Activated naive CD8-positive, alpha-beta T cell (primary cell): ENCODE data around the gene LIME1.
A peak's percentile ranks its signal among the peaks of the same experiment; 100 is the strongest.

ENCODE experiments used
- H3K27ac Mint-ChIP-seq: one replicate; pipeline ENCODE4 v1.8.0; 2021; ENCODE audit warnings: mixed read lengths
- H3K27me3 Mint-ChIP-seq: one replicate; pipeline ENCODE4 v1.8.0; 2021; ENCODE audit warnings: mixed read lengths
- H3K36me3 Mint-ChIP-seq: one replicate; pipeline ENCODE4 v1.8.0; 2021; ENCODE audit warnings: mixed read lengths
- H3K4me1 Mint-ChIP-seq: one replicate; pipeline ENCODE4 v1.8.0; 2021; ENCODE audit warnings: low read depth, mixed read lengths
- H3K4me3 Mint-ChIP-seq: one replicate; pipeline ENCODE4 v1.8.0; 2021; ENCODE audit warnings: mild to moderate bottlenecking, mixed read lengths
- H3K9me3 Mint-ChIP-seq: one replicate; pipeline ENCODE4 v1.8.0; 2021; ENCODE audit warnings: low read depth, mixed read lengths

Gene LIME1

GRCh38 chr20:63746751-63747315 lies 10.4 kb downstream of the LIME1 start:
- H3K27ac Mint-ChIP-seq, result no peak overlapping the region
- no peaks in the 10 kb centered on the region for H3K9me3 Mint-ChIP-seq

DNA sequence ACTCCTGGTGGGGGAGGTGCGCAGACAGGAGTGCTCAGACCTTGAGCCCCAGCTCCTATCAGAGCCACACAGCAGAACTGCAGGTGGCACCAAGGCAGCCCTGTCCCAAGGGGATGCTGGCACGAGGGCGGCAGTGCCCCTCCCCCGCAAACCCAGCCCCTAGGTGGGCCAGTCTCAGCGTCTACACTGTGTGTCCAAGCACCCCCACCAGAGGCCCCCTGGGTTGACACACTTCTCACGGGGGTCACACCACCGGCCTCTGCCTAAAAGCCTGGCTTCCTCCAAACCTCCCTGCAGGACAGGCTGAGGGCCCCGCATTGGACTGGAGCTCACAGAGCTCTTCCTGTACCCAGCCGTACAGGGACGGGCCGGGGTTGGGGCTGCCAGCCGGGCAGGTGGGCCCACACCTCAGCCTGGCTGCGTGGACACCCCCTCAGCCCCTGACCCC lies 11.2 kb downstream of the LIME1 start:
- Mint-ChIP-seq H3K4me1 (peaks cover 25% of the 10 kb centered on the region), H3K36me3 (no peaks in the 10 kb centered on the region), H3K4me3 (no peak overlapping the region), H3K9me3 (no peaks in the 10 kb centered on the region), H3K27ac (no peak overlapping the region), H3K27me3 (no peaks in the 10 kb centered on the region)

More at GRCh38 chr20:63746751-63747315, 10.4 kb downstream of the LIME1 start:
- Mint-ChIP-seq H3K4me3 (no peak overlapping the region), H3K4me1 (peaks cover 21% of the 10 kb centered on the region), H3K27me3 (no peaks in the 10 kb centered on the region), H3K36me3 (no peaks in the 10 kb centered on the region)

DNA sequence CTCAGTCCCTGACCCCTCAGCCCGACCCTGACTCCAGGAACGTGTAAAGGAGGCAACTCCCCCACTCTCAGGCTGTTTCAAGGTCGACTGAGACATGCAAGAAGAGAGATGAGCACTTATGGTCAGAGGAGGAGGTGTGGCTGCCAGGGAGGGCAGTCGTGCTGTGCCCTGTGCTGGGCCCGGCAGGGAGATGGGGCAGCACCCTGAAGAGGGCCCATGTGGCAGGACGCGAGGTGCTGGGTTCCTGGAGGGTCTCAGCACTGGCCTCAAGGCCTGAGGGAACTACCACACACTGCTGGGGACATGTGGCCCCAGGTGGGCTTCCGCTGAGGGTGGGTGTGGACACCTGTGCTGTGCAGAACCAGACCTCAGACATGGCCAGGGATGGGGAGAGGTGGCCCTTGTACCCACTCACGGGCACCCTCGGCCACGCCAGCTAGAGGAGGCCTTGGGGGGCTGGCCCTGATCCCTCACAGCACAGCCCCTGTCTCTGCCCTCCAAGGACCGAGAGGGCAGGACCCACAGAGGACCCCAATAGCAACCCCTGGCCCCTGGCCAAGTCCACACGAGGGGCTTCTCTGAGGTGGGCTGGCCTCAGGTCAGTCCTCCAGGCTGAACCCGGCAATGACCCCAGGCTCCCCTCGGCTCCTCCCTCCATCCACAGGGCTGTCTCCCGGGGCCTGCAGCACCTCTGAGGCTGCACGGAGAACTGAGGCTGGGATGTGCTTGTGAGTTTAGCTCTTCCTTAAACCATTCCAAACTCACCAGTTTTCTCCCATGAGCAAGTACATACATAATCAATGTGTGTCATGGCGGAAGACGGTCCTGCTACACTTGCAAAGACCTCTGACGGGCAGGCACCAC lies 11.8 kb downstream of the LIME1 start:
- H3K9me3 Mint-ChIP-seq, result no peaks in the 10 kb centered on the region
- no peaks in the 10 kb centered on the region for H3K27me3 Mint-ChIP-seq
- H3K27ac Mint-ChIP-seq, result no peak overlapping the region
- no peaks in the 10 kb centered on the region for H3K36me3 Mint-ChIP-seq
- H3K4me1 Mint-ChIP-seq, result peaks cover 25% of the 10 kb centered on the region
- H3K4me3 Mint-ChIP-seq, result no peak overlapping the region

- H3K36me3 Mint-ChIP-seq, result no peaks in the 10 kb centered on the region
- peaks cover 25% of the 10 kb centered on the region for H3K4me1 Mint-ChIP-seq
- H3K27me3 Mint-ChIP-seq, result no peaks in the 10 kb centered on the region
- H3K27ac Mint-ChIP-seq, result no peak overlapping the region
- no peak overlapping the region for H3K4me3 Mint-ChIP-seq
- no peaks in the 10 kb centered on the region for H3K9me3 Mint-ChIP-seq
Observed at GRCh38 chr20:63748934-63749270, 12.4 kb downstream of the LIME1 start.

DNA sequence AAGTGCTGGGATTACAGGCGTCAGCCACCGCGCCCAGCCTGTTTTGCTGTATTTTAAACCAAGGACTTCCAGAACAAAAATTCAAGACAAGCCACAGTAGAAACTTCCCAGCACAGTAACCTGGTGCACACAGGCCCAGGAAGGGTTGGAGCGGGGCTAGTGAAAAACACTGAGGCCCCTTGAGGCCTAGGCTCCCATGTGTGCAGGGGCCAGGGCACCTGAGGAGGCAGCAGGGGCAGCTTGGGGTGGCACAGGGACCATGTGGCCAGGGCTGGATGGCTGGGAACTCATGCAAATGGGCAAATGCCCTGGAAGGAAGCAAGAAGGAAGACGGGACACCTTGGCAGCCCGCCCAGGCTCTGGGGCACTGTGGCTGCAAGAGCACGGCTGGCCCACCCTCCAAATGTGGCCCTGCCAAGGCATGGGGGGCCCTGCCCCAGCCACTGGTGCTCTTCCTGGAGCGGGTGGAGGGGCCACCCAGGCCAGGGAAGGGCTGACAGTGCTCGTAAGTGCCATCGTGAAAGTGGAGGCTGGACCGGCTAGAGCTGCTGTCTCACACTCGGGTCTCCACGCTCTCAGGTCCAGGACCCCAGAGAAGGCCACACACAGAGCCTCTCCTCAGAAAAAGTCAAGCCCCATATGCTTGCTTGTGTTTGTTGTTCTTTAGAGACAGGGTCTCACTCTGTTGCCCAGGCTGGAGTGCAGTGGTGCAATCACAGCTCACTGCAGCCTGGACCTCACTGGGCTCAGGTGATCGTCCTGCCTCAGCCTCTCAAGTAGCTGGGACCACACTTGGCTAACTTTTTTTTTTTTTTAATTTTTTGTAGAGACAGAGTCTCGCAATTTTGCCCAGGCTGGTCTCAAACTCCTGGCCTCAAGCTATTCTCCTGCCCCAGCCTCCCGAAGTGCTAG lies 13.4 kb downstream of the LIME1 start:
- H3K4me3 Mint-ChIP-seq, result no peak overlapping the region
- H3K4me1 Mint-ChIP-seq, result peaks cover 25% of the 10 kb centered on the region
- no peak overlapping the region for H3K27ac Mint-ChIP-seq
- no peaks in the 10 kb centered on the region for H3K9me3 Mint-ChIP-seq
- no peaks in the 10 kb centered on the region for H3K36me3 Mint-ChIP-seq
- H3K27me3 Mint-ChIP-seq, result no peaks in the 10 kb centered on the region

GRCh38 chr20:63750807-63751470 lies 14.5 kb downstream of the LIME1 start:
- peaks cover 26% of the 10 kb centered on the region for H3K4me1 Mint-ChIP-seq
- no peaks in the 10 kb centered on the region for H3K9me3 Mint-ChIP-seq
- no peaks in the 10 kb centered on the region for H3K36me3 Mint-ChIP-seq
- H3K27ac Mint-ChIP-seq, result peak overlapping the region; percentile 76
- H3K4me3 Mint-ChIP-seq, result peak overlapping the region; percentile 63
- H3K27me3 Mint-ChIP-seq, result no peaks in the 10 kb centered on the region

DNA sequence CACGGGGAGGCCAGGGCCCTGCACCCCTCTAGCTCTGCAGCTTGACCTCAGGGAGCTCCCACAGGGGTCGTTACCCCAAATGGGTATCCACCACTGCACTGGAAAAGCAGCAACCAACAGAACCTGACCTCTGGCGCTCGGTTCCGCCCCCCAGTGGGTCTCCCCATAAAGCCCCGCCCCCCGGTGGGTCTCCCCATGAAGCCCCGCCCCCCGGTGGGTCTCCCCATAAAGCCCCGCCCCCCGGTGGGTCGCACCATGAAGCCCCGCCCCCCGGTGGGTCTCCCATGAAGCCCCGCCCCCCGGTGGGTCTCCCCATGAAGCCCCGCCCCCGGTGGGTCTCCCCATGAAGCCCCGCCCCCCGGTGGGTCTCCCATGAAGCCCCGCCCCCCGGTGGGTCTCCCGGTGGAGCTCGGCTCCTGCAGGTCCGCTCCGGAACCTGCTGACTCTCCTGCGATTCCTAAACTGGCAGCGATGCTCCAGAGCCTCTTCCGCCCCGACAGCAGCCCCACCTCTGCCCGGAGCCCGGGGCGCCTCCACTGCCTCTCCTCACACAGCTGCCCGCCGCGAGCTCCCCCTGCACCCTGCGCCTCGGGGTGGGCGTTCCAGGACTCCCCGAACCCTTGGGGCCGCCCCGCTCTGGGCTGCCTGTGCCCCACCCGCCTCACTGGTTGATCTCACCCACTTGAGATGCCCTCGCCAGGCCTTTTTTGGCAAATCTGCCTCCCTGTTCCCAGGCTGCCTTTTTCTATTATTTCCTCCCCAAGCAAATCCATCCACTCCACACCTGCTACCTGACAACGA lies 15.2 kb downstream of the LIME1 start:
- H3K4me3 Mint-ChIP-seq, result peak overlapping the region; percentile 63
- H3K4me1 Mint-ChIP-seq, result peaks cover 30% of the 10 kb centered on the region
- no peaks in the 10 kb centered on the region for H3K36me3 Mint-ChIP-seq
- no peaks in the 10 kb centered on the region for H3K9me3 Mint-ChIP-seq
- no peaks in the 10 kb centered on the region for H3K27me3 Mint-ChIP-seq
- H3K27ac Mint-ChIP-seq, result peak overlapping the region; percentile 76

GRCh38 chr20:63752411-63753101 lies 16.1 kb downstream of the LIME1 start:
- H3K27ac Mint-ChIP-seq, result no peak overlapping the region
- no peaks in the 10 kb centered on the region for H3K9me3 Mint-ChIP-seq
- no peaks in the 10 kb centered on the region for H3K27me3 Mint-ChIP-seq
- H3K4me1 Mint-ChIP-seq, result peaks cover 33% of the 10 kb centered on the region
- no peak overlapping the region for H3K4me3 Mint-ChIP-seq
- no peaks in the 10 kb centered on the region for H3K36me3 Mint-ChIP-seq

DNA sequence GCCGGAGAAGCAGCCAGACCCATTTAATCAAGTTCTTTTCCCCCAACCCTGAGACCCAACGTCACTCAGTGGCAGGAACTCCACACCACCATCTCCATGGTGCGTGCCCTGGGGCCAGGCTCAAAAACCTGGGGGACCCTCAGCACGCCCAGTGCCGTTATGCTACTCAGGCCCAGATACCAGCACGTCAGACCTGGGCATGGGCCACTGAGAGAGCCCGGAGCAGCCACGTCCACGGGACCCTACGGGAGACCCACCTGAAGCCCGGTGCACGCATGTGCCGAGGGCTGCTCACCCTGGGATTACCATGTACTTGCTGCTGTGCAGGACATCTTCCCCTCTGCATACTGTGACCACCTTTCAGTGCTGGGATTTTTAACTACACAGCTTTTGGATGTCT lies 16.9 kb downstream of the LIME1 start:
- H3K4me3 Mint-ChIP-seq, result no peak overlapping the region
- peaks cover 33% of the 10 kb centered on the region for H3K4me1 Mint-ChIP-seq
- no peak overlapping the region for H3K27ac Mint-ChIP-seq

GRCh38 chr20:63754008-63754407 lies 17.5 kb downstream of the LIME1 start:
- no peaks in the 10 kb centered on the region for H3K27me3 Mint-ChIP-seq
- H3K4me1 Mint-ChIP-seq, result peaks cover 30% of the 10 kb centered on the region
- H3K9me3 Mint-ChIP-seq, result no peaks in the 10 kb centered on the region
- no peak overlapping the region for H3K27ac Mint-ChIP-seq
- no peaks in the 10 kb centered on the region for H3K36me3 Mint-ChIP-seq
- no peak overlapping the region for H3K4me3 Mint-ChIP-seq

More for the DNA sequence above, 16.9 kb downstream of the LIME1 start:
- Mint-ChIP-seq H3K27me3 (no peaks in the 10 kb centered on the region), H3K36me3 (no peaks in the 10 kb centered on the region), H3K9me3 (no peaks in the 10 kb centered on the region)

DNA sequence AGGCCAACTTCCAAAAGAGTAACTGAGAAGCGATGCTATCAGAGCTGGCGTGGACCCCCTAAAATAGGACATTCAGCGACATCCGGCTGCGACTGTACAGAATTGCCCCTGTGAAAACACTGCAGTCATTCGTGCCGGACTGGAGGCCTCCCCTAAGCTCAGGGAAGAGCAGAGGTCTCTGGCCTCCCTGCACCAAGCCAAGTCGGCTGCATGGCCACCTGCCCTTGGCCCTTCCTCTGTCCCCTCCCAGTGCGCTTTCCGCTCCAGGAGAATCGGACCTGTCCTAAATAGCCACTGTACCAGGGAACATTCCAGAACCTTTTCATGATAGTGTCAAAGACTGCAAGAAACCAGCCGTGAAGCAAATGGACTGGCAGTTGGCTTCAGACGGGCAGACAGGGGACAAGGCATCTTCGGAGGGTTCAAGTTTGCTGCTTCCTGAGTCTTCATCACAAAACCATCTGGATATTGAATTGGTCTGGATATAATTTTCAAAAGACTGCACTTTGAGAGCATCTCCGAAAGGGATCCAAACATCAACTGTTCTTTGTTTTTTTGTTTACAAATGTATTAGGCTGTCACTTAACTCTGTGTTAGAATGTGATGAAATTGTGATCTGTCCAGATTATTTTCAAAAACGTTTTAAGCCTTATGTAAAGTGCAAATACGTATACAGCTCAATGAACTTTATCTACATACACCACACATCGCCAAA lies 19.6 kb downstream of the LIME1 start:
- Mint-ChIP-seq H3K4me1 (peaks cover 15% of the 10 kb centered on the region), H3K4me3 (no peak overlapping the region), H3K27ac (no peak overlapping the region), H3K27me3 (no peaks in the 10 kb centered on the region), H3K36me3 (no peaks in the 10 kb centered on the region), H3K9me3 (no peaks in the 10 kb centered on the region)

DNA sequence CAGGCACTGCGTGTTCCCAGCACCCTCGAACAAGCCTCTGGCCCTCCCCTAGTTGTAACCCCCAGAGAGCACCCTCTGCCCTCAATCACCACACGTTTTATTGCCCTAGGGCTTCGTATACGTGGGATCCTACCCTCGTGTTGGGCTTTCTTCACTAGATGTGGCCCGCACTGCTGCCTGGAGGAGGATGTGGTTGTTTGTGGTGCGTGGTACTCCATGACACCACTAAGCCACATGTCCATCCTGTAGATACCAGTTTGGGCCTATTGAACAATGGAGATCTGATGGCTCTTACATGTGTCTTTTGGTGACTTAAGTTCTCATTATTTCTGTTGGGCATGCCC lies 20.2 kb downstream of the LIME1 start:
- Mint-ChIP-seq H3K27ac (no peak overlapping the region), H3K27me3 (no peaks in the 10 kb centered on the region), H3K4me3 (no peak overlapping the region), H3K36me3 (no peaks in the 10 kb centered on the region), H3K4me1 (peaks cover 12% of the 10 kb centered on the region), H3K9me3 (no peaks in the 10 kb centered on the region)

GRCh38 chr20:63758152-63758551 lies 21.7 kb downstream of the LIME1 start:
- Mint-ChIP-seq H3K4me1 (peaks cover 8% of the 10 kb centered on the region), H3K9me3 (no peaks in the 10 kb centered on the region), H3K27me3 (no peaks in the 10 kb centered on the region), H3K36me3 (no peaks in the 10 kb centered on the region), H3K27ac (no peak overlapping the region), H3K4me3 (no peak overlapping the region)
